Esophagus squamous epithelium (tissue), 5 donors: ENCODE data around the gene TFF1. TPM values are rescaled to one million over a fixed set of nuclear protein-coding genes. Genes with fewer than 3 reads are reported as not detected.

Experiments
- DNase-seq: peaks from one replicate; lab custom pipeline; 2025; lab: John Stamatoyannopoulos, UW
- H3K27ac ChIP-seq, 4 donors: fragments of 200-600 bp; sonication (generic); one replicate each; pipeline ENCODE4 v1.5.1; 2016 to 2019; ENCODE audit warnings: mild to moderate bottlenecking in 1 of 4
- H3K27me3 ChIP-seq, 4 donors: fragments of 200-600 bp; sonication (generic); 1 replicate in 3 of 4; 2 replicates in 1 of 4; pipeline versions ENCODE4 v1.5.1 to v1.6.0; 2017 to 2021; ENCODE audit warnings: antibody characterized with exemption in 1 of 4
- H3K36me3 ChIP-seq, 3 donors: fragments of 200-600 bp; sonication (generic); one replicate each; pipeline ENCODE4 v1.5.1; 2016 to 2019
- H3K4me1 ChIP-seq, 3 donors: fragments of 200-600 bp; sonication (generic); one replicate each; pipeline ENCODE4 v1.5.1; 2017 to 2019
- H3K4me3 ChIP-seq, 4 donors: fragments of 200-600 bp; sonication (generic); 1 replicate in 3 of 4; 2 replicates in 1 of 4; pipeline ENCODE4 v1.5.1; 2016 to 2019; ENCODE audit warnings: mild to moderate bottlenecking in 2 of 4, moderate library complexity in 1 of 4
- H3K9me3 ChIP-seq, 3 donors: fragments of 200-600 bp; sonication (generic); one replicate each; pipeline ENCODE4 v1.5.1; 2016 to 2019
- POLR2A ChIP-seq, 4 donors: fragments of 450-650 bp; IDR thresholded peaks; one replicate each; pipeline ENCODE4 v1.6.1; 2017; ENCODE audit warnings: antibody characterized with exemption in 4 of 4, mild to moderate bottlenecking in 4 of 4, moderate library complexity in 3 of 4
- WGBS, 2 donors: methylation state at CpG; one replicate each; pipeline ENCODE4 v1.1.5; 2018; 5-methylcytosine and 5-hydroxymethylcytosine counted together
- intact Hi-C: fragments of 100-400 bp; cut with DNase I; formaldehyde crosslinking; loops from one replicate; pipeline ENCODE4 v1.15.0; 2022
- total RNA-seq, 4 donors: library from RNA; depleted of rRNA; stranded (reverse); fragments of >200 nt; gene quantifications; one replicate each; pipeline ENCODE4 v1.1.0, GENCODE V29; 2016
- TF ChIP-seq, protein P1 (sequence below), 6 experiments: fragments of 450-650 bp in 4 of 6; fragments of 200-600 bp in 2 of 6; sonication (generic) in 2 of 6; IDR thresholded peaks; one replicate each; pipeline ENCODE4 v1.5.1; 2016 to 2019; ENCODE audit warnings: antibody characterized with exemption in 6 of 6, mild to moderate bottlenecking in 4 of 6, moderate library complexity in 4 of 6
- donor health status: DM: yes; HTN: yes; CAD: no.

The TFF1 gene
- total RNA-seq, 4 donors from 2014 or later: not detected

DNA sequence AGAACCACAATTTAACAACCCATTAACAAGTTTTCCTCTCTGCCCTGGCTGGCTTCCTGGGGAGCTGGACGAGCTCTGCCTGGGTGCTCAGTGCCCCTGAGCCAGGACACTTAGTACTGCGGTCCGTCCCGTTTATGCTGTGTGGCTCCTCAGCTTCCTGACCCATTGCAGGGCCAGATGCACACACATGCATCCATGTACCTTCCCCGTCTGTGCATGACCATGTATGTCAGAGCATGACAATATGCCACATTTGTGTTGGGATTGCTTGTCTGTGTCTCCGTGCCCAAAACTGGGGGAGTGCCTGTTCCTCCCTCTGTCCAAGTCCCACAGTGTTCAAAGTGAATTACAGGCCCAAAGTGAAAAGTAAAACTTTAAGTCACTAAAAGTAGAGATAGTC is 41.4 kb downstream of the TFF1 start:
- DNase-seq: no peak
- 86 to 87% methylated on average over 4 to 6 of the region's 6 CpGs for WGBS, 2 donors
- no peaks in the 10 kb centered on the region for H3K4me1 ChIP-seq
- H3K4me3 ChIP-seq: no peak overlapping the region
- intact Hi-C loops: no loop called here
- no peak overlapping the region for H3K27ac ChIP-seq
- H3K36me3 ChIP-seq: no peaks in the 10 kb centered on the region
- TF ChIP-seq, protein P1, sequence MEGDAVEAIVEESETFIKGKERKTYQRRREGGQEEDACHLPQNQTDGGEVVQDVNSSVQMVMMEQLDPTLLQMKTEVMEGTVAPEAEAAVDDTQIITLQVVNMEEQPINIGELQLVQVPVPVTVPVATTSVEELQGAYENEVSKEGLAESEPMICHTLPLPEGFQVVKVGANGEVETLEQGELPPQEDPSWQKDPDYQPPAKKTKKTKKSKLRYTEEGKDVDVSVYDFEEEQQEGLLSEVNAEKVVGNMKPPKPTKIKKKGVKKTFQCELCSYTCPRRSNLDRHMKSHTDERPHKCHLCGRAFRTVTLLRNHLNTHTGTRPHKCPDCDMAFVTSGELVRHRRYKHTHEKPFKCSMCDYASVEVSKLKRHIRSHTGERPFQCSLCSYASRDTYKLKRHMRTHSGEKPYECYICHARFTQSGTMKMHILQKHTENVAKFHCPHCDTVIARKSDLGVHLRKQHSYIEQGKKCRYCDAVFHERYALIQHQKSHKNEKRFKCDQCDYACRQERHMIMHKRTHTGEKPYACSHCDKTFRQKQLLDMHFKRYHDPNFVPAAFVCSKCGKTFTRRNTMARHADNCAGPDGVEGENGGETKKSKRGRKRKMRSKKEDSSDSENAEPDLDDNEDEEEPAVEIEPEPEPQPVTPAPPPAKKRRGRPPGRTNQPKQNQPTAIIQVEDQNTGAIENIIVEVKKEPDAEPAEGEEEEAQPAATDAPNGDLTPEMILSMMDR (IDR thresholded peaks at IDR 0.05): no peak
- TF ChIP-seq POLR2A (IDR thresholded peaks at IDR 0.05): no peak
- H3K27me3 ChIP-seq: peaks cover 0 to 49% (median 0%) of the 10 kb centered on the region in 4 donors
- H3K9me3 ChIP-seq: no peaks in the 10 kb centered on the region

DNA sequence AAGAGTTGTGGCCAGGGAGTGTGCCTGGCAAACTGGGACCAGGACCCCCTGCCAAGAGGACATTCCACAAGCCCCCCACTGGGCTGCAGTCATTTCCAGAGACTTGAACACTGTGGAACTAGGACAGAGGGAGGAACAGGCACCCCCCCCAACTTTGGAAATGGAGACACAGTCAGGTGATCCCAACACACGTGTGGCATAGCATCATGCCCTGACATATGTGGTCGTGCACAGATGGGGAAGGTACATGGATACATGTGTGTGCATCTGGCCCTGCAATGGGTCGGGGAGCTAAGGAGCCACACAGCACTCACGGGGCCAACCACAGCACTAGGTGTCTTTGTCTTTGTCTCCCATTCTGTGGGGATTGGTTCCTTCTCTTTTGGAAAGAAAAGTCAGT is 44.5 kb downstream of the TFF1 start:
- H3K4me1 ChIP-seq: no peaks in the 10 kb centered on the region
- no peaks in the 10 kb centered on the region for H3K36me3 ChIP-seq
- DNase-seq: no peak
- no peak for TF ChIP-seq POLR2A (IDR thresholded peaks at IDR 0.05)
- TF ChIP-seq, protein P1 (IDR thresholded peaks at IDR 0.05): no peak
- no peak overlapping the region for H3K4me3 ChIP-seq
- H3K9me3 ChIP-seq: no peaks in the 10 kb centered on the region
- no peak overlapping the region for H3K27ac ChIP-seq
- peaks cover 0 to 61% (median 0%) of the 10 kb centered on the region in 4 donors for H3K27me3 ChIP-seq
- intact Hi-C loops: no loop called here
- WGBS, 2 donors: 71 to 90% methylated on average over 3 to 4 of the region's 4 CpGs

DNA sequence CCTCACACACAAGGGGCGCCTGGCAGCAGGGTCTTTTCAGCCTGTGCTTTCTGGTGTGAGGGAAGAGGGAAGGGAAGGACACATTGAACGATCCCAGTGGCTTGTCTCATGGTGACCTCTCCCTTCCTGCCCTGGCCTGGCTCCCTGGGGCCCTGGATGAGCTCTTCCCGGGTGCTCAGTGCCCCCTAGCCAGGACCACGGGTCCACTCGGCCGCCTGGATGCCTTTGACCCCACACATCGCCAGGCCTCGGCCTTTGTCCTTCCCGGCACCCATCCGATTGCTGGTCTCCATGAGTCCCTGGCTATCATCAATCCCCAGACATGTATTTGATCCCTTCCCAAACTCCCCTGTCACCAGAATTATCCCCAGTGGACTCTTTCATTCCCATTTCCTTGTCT is 45.1 kb downstream of the TFF1 start:
- Histone ChIP-seq H3K4me3 (no peak overlapping the region), H3K27ac (no peak overlapping the region), H3K36me3 (no peaks in the 10 kb centered on the region), H3K4me1 (no peaks in the 10 kb centered on the region), H3K27me3 (peaks cover 0 to 60% (median 0%) of the 10 kb centered on the region in 4 donors), H3K9me3 (no peaks in the 10 kb centered on the region)
- 68 to 100% methylated on average over 2 to 9 of the region's 10 CpGs for WGBS, 2 donors
- TF ChIP-seq, protein P1 (IDR thresholded peaks at IDR 0.05): no peak
- no peak for TF ChIP-seq POLR2A (IDR thresholded peaks at IDR 0.05)
- no peak for DNase-seq
- intact Hi-C loops: no loop called here

DNA sequence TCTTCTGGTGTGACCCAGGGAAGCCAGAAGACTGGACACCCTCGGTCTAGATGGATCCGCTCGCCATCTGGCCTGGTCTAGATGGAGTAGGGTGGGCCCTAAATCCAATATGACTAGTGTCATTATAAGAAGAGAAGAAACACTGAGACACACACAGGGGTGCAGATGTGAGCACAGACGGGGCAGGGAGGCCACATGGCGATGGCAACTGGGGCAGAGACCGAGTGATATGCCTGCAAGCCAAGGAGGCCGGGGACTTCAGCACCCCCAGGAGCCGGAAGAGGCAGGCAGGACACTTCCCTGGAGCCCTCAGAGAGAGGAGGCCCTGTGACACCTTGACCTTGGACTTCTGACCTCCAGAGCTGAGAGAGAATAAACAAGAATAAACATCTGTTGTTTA is 45.5 kb downstream of the TFF1 start:
- Histone ChIP-seq H3K4me3 (no peak overlapping the region), H3K36me3 (no peaks in the 10 kb centered on the region), H3K27ac (no peak overlapping the region), H3K4me1 (no peaks in the 10 kb centered on the region), H3K9me3 (no peaks in the 10 kb centered on the region), H3K27me3 (peaks cover 0 to 56% (median 0%) of the 10 kb centered on the region in 4 donors)
- 85 to 89% methylated on average over 8 of the region's 8 CpGs for WGBS, 2 donors
- intact Hi-C loops: no loop called here
- TF ChIP-seq, protein P1 (IDR thresholded peaks at IDR 0.05): no peak
- no peak for TF ChIP-seq POLR2A (IDR thresholded peaks at IDR 0.05)
- DNase-seq: no peak

DNA sequence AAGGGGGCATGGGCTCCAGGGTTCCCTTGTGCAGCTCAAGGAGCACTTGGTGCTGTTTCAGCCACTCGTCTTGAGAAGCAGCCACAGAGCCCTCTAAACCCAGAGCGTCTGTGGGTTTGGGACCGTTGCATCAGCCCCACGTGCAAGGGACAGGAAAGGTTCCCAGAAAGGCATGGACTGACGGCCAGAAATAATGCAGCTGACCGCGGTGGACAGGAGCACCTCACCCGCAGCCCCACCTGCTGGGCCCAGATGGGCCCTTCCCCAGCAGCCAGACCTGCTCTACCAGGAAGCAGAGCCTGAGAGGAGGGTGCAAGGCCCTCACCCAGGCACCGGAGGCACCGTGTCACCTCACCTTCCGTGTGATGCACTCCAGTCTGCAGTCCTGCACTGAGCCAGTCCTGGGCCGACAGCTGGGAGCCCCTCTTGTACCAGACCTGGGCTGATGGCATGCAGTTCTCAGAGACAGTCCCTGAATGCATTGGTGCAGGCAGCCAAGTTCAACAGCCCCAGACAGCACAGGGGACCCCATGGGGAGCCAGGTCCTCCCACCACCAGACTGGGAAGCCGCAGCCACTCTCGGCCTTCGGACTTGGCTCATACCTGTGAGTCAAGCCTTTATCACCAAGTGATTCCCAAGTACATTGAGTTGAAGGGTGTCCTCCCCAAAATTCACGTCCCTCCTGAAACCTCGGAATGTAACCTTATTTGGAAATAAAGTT is 46.3 kb downstream of the TFF1 start:
- intact Hi-C loops: no loop called here
- Histone ChIP-seq H3K4me3 (no peak overlapping the region), H3K27me3 (peaks cover 0 to 48% (median 0%) of the 10 kb centered on the region in 4 donors), H3K36me3 (no peaks in the 10 kb centered on the region), H3K9me3 (no peaks in the 10 kb centered on the region), H3K4me1 (peaks cover 0 to 6% (median 0%) of the 10 kb centered on the region in 3 donors), H3K27ac (no peak overlapping the region)
- TF ChIP-seq POLR2A (IDR thresholded peaks at IDR 0.05): no peak
- TF ChIP-seq, protein P1 (IDR thresholded peaks at IDR 0.05): no peak
- WGBS, 2 donors: 68 to 85% methylated on average over 5 to 13 of the region's 17 CpGs
- DNase-seq: no peak
